HFFc6 (cell line): ENCODE data around the gene TRIM54. TPM values are rescaled to one million over a fixed set of nuclear protein-coding genes. Genes with fewer than 3 reads are reported as not detected.

Experiments
- DNase-seq: peaks from one replicate; pipeline ENCODE4 v3.0.0-alpha.2; 2018
- H3K27ac Mint-ChIP-seq: 2 replicates; pipeline ENCODE4 v1.8.0; 2020; ENCODE audit warnings: mild to moderate bottlenecking, mixed read lengths
- H3K27me3 Mint-ChIP-seq: 2 replicates; pipeline ENCODE4 v1.8.0; 2021; ENCODE audit warnings: mild to moderate bottlenecking, moderate library complexity, mixed read lengths; ENCODE audit not compliant: insufficient read depth
- H3K36me3 Mint-ChIP-seq: 2 replicates; pipeline ENCODE4 v1.8.0; 2021; ENCODE audit warnings: low read depth, mixed read lengths
- H3K4me1 Mint-ChIP-seq: 2 replicates; pipeline ENCODE4 v1.8.0; 2020; ENCODE audit warnings: low read depth, mixed read lengths
- H3K4me3 Mint-ChIP-seq: 2 replicates; pipeline ENCODE4 v1.8.0; 2020; ENCODE audit warnings: mild to moderate bottlenecking, moderate library complexity, mixed read lengths
- H3K9me3 Mint-ChIP-seq: 2 replicates; pipeline ENCODE4 v1.8.0; 2020; ENCODE audit warnings: mild to moderate bottlenecking, mixed read lengths
- CTCF ChIP-seq: fragments of 200-600 bp; sonication (generic); IDR thresholded peaks from 2 replicates; pipeline ENCODE4 v1.5.0; 2021; ENCODE audit warnings: antibody characterized with exemption, mild to moderate bottlenecking
- long read RNA-seq: library from polyadenylated mRNA; unstranded; transcript quantifications from one replicate; pipeline ENCODE4 v2.0.0, GENCODE V29; 2019
- total RNA-seq, 6 experiments: library from RNA; stranded (reverse); fragmentation: NEBNext Ultra II Directional; extraction: Animal tissue kit (Norgen Biotek cat#: 25700); gene quantifications; 2 replicates in 1 of 6; 3 replicates in 5 of 6; pipeline ENCODE4 v1.2.3, GENCODE V29; 2021

TRIM54 gene
- not detected for total RNA-seq
- long read RNA-seq = 0 reads

GRCh38 chr2:27281855-27282559 lies at the start of gene TRIM54:
Gene TRIM54 (plus strand): TSS chr2:27282429. CDS start chr2:27282732, 303 bp downstream.
- Mint-ChIP-seq H3K36me3 (no peaks in the 10 kb centered on the region), H3K27ac (no peak within 1 kb of the TSS), H3K4me1 (peaks cover 43% of the 10 kb centered on the region), H3K27me3 (peaks cover 29% of the 10 kb centered on the region), H3K4me3 (no peak within 1 kb of the TSS), H3K9me3 (no peaks in the 10 kb centered on the region)
- DNase-seq = no peak
- no peak for TF ChIP-seq CTCF

GRCh38 chr2:27233341-27233740 lies 48.9 kb upstream of the TRIM54 start:
- Mint-ChIP-seq H3K4me1 (no peaks in the 10 kb centered on the region), H3K27ac (no peak overlapping the region), H3K36me3 (peaks cover 37% of the 10 kb centered on the region), H3K9me3 (no peaks in the 10 kb centered on the region), H3K27me3 (no peaks in the 10 kb centered on the region; the same call in 1 of the 2 replicates), H3K4me3 (no peak overlapping the region)
- DNase-seq = no peak
- no peak for TF ChIP-seq CTCF

GRCh38 chr2:27236136-27236535 lies 46.1 kb upstream of the TRIM54 start:
- peaks cover 47% of the 10 kb centered on the region for H3K36me3 Mint-ChIP-seq
- H3K27ac Mint-ChIP-seq = no peak overlapping the region
- DNase-seq = no peak
- no peaks in the 10 kb centered on the region for H3K4me1 Mint-ChIP-seq
- no peaks in the 10 kb centered on the region for H3K9me3 Mint-ChIP-seq
- no peak overlapping the region for H3K4me3 Mint-ChIP-seq
- H3K27me3 Mint-ChIP-seq = no peaks in the 10 kb centered on the region; the same call in 1 of the 2 replicates
- TF ChIP-seq CTCF = no peak

GRCh38 chr2:27236626-27237025 lies 45.6 kb upstream of the TRIM54 start:
- Mint-ChIP-seq H3K4me3 (no peak overlapping the region), H3K27ac (no peak overlapping the region), H3K9me3 (no peaks in the 10 kb centered on the region), H3K4me1 (no peaks in the 10 kb centered on the region), H3K27me3 (no peaks in the 10 kb centered on the region; the same call in 1 of the 2 replicates), H3K36me3 (peaks cover 43% of the 10 kb centered on the region)
- TF ChIP-seq CTCF = no peak
- no peak for DNase-seq

GRCh38 chr2:27237341-27237945 lies 44.8 kb upstream of the TRIM54 start:
- no peaks in the 10 kb centered on the region for H3K4me1 Mint-ChIP-seq
- H3K27me3 Mint-ChIP-seq = peaks cover 2% of the 10 kb centered on the region; the same call in 1 of the 2 replicates
- no peak overlapping the region for H3K27ac Mint-ChIP-seq
- no peak for DNase-seq
- H3K36me3 Mint-ChIP-seq = peaks cover 40% of the 10 kb centered on the region
- TF ChIP-seq CTCF = no peak
- no peaks in the 10 kb centered on the region for H3K9me3 Mint-ChIP-seq
- H3K4me3 Mint-ChIP-seq = no peak overlapping the region
